PC-3 (cell line): Measurements from ENCODE around the gene SCN1B.

Source experiments
- EZH2 ChIP-seq: fragments of 300-600 bp; sonication (generic); IDR thresholded peaks from one replicate; pipeline ENCODE4 v1.6.1; 2017; ENCODE audit warnings: antibody characterized with exemption, mild to moderate bottlenecking, low read length; ENCODE audit not compliant: unreplicated experiment
- TF ChIP-seq, protein P1 (sequence below): fragments of 300-600 bp; sonication (generic); conservative IDR thresholded peaks from 2 replicates; pipeline ENCODE4 v1.5.1; 2017; ENCODE audit warnings: antibody characterized with exemption, low read depth, mild to moderate bottlenecking, low read length

DNA sequence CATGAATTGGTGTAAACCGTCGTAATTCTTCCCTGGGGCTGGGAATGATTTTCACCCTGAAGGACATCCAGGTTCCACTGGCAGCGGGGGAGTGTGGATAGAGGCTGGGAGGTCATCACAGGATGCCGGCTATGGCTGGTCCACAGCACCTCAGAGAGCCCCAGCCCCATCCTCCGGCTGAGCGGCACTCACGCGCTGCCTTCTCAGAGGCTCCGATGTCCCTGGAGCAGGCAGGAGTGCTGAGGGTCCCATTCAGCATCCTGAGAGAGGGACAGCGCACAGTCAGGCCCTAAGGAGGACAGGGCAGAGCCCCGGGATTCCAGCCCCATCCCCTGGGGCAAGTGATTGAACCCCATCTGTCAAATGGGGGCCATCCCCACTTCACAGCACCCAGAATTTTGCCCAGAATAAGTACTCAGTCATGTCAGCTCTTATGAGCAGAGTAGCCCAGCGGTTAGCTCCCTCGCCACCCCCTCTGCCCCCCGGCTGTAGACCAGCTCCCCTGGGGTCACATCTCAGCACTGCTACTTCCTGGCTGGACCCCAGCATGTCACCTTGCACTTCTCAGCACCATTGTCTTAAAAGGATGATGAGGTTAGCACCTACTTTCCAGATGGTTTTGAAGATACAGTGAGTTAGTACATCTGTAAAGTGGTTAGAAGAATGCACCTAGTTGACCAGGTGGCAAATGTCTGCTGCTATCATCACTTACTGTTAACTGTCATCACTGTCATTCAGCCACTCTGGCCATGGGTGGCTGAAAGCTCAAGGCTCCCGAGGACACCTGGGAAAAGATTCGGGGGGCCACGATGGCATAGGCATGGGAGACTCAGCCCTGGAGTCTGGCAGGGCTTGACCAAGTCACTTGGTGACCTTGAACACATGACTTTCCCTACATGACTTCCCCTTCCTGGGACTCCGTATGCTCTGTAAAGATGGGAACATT is 18.3 kb upstream of the SCN1B start:
- TF ChIP-seq, protein P1, sequence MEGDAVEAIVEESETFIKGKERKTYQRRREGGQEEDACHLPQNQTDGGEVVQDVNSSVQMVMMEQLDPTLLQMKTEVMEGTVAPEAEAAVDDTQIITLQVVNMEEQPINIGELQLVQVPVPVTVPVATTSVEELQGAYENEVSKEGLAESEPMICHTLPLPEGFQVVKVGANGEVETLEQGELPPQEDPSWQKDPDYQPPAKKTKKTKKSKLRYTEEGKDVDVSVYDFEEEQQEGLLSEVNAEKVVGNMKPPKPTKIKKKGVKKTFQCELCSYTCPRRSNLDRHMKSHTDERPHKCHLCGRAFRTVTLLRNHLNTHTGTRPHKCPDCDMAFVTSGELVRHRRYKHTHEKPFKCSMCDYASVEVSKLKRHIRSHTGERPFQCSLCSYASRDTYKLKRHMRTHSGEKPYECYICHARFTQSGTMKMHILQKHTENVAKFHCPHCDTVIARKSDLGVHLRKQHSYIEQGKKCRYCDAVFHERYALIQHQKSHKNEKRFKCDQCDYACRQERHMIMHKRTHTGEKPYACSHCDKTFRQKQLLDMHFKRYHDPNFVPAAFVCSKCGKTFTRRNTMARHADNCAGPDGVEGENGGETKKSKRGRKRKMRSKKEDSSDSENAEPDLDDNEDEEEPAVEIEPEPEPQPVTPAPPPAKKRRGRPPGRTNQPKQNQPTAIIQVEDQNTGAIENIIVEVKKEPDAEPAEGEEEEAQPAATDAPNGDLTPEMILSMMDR, result no peak
- TF ChIP-seq EZH2, result no peak
